Tibial nerve (tissue), 4 donors: ENCODE results near the gene RCC2. TPM values are rescaled to one million over a fixed set of nuclear protein-coding genes. Genes with fewer than 3 reads are reported as not detected.
"Not testable (repeated sequence)": the region's sequence is repeated elsewhere in the genome, so short reads cannot be mapped to it uniquely, and the experiment has no call there.

Experiments used
- DNase-seq, 2 donors: peaks; one replicate each; pipeline ENCODE4 v3.0.0-alpha.2; 2019; ENCODE audit warnings: low spot score in 2 of 2
- H3K27ac ChIP-seq, 4 donors: fragments of 200-600 bp; sonication (generic) in 3 of 4; one replicate each; pipeline ENCODE4 v1.5.1; 2017 to 2019; ENCODE audit warnings: mild to moderate bottlenecking in 1 of 4
- H3K27me3 ChIP-seq, 2 donors: fragments of 200-600 bp; sonication (generic) in 1 of 2; one replicate each; pipeline versions ENCODE4 v1.5.1 to v1.6.0; 2017 to 2019
- H3K36me3 ChIP-seq, 3 donors: fragments of 200-600 bp; sonication (generic); one replicate each; pipeline ENCODE4 v1.5.1; 2018 to 2019
- H3K4me1 ChIP-seq, 4 donors: fragments of 200-600 bp; sonication (generic) in 3 of 4; one replicate each; pipeline ENCODE4 v1.5.1; 2017 to 2019
- H3K4me3 ChIP-seq, 4 donors: fragments of 200-600 bp; sonication (generic) in 3 of 4; one replicate each; pipeline ENCODE4 v1.5.1; 2017 to 2019; ENCODE audit warnings: mild to moderate bottlenecking in 1 of 4, moderate library complexity in 1 of 4
- H3K9me3 ChIP-seq, 4 donors: fragments of 200-600 bp; sonication (generic) in 3 of 4; one replicate each; pipeline ENCODE4 v1.5.1; 2017 to 2019
- EP300 ChIP-seq, 2 donors: sonication (generic); formaldehyde crosslinking; IDR thresholded peaks; one replicate each; pipeline ENCODE4 v1.6.1; 2017; ENCODE audit warnings: antibody characterized with exemption in 2 of 2, mild to moderate bottlenecking in 1 of 2
- POLR2A ChIP-seq, 2 donors: fragments of 450-650 bp; IDR thresholded peaks; one replicate each; pipeline ENCODE4 v1.6.1; 2017; ENCODE audit warnings: antibody characterized with exemption in 2 of 2, mild to moderate bottlenecking in 2 of 2, moderate library complexity in 2 of 2
- WGBS, 2 donors: methylation state at CpG; one replicate each; pipeline ENCODE4 v1.1.5; 2018; 5-methylcytosine and 5-hydroxymethylcytosine counted together
- total RNA-seq, 4 donors: library from RNA; depleted of rRNA; stranded (reverse); fragments of >200 nt; gene quantifications; one replicate each; pipeline ENCODE4 v1.1.0, GENCODE V29; 2016
- TF ChIP-seq, protein P1 (sequence below), 5 experiments: fragments of 200-600 bp in 3 of 5; fragments of 450-650 bp in 2 of 5; sonication (generic) in 3 of 5; IDR thresholded peaks; one replicate each; pipeline ENCODE4 v1.5.1; 2016 to 2019; ENCODE audit warnings: antibody characterized with exemption in 5 of 5, mild to moderate bottlenecking in 3 of 5, moderate library complexity in 2 of 5

Gene RCC2
- total RNA-seq = 10 to 100 TPM; 27.1 to 44.1 (median 30.1) TPM

DNA sequence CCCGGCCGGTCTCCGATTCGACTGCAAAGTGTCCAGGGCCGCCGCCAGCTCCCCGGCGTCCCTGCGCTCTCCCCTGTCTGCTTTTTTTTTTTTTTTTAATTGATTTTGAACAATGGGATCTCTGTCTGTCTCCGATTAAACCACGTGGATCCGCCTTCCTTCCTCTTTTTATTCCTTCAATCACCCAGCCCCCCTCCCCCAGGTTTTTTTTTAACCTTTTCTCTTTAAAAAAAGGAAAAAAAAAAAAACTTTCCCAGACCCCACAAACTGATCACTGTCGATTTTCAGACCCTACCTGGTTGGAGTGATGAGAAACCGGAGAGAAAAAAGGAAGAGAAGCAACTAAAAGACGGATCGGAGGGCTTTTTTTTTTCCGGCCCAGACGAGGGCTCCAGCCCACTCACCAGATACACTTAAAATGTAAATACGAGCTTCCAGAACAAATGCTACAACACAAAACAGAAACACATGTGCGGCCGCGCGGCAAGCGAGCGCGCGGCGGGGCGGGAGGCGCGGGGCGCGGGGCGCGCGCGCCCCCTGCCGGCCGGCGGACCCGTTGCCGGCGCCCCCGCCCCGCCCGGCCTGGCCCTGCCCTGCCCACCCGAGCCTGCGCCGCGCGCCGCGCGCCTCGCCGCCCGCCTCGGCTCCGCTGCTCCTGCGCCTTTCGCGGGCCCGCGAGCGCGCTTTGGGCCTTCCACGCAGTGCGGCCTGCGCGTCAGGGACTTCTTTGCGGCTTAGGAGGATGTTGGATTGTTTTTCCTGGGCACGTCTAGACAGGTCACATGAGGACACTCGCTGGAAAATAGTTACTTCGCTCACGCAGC is at the start of gene RCC2:
TSS of gene RCC2 (minus strand) at position 428 of the 824 bp plus-strand sequence. CDS start 1,163 bp downstream, outside the sequence.
- TF ChIP-seq EP300 (IDR thresholded peaks at IDR 0.05) (peak in 1 of 2 donors; percentile 13), POLR2A (IDR thresholded peaks at IDR 0.05) (no peak)
- TF ChIP-seq, protein P1, sequence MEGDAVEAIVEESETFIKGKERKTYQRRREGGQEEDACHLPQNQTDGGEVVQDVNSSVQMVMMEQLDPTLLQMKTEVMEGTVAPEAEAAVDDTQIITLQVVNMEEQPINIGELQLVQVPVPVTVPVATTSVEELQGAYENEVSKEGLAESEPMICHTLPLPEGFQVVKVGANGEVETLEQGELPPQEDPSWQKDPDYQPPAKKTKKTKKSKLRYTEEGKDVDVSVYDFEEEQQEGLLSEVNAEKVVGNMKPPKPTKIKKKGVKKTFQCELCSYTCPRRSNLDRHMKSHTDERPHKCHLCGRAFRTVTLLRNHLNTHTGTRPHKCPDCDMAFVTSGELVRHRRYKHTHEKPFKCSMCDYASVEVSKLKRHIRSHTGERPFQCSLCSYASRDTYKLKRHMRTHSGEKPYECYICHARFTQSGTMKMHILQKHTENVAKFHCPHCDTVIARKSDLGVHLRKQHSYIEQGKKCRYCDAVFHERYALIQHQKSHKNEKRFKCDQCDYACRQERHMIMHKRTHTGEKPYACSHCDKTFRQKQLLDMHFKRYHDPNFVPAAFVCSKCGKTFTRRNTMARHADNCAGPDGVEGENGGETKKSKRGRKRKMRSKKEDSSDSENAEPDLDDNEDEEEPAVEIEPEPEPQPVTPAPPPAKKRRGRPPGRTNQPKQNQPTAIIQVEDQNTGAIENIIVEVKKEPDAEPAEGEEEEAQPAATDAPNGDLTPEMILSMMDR (IDR thresholded peaks at IDR 0.05) = peak in 4 of 5 experiments; percentile 5 to 40 (median 32)
- Histone ChIP-seq H3K27me3 (no peaks in the 10 kb centered on the region), H3K9me3 (no peaks in the 10 kb centered on the region), H3K27ac (peak within 1 kb of the TSS; percentile 49 to 83 (median 79)), H3K4me3 (peak within 1 kb of the TSS; percentile 55 to 69 (median 66)), H3K4me1 (peaks cover 0 to 37% (median 11%) of the 10 kb centered on the region in 4 donors), H3K36me3 (peaks cover 0 to 11% (median 0%) of the 10 kb centered on the region in 3 donors)
- peak in 1 of 2 donors; percentile 22 for DNase-seq
- 0 to 1% methylated on average over 54 to 74 of the region's 75 CpGs for WGBS, 2 donors

DNA sequence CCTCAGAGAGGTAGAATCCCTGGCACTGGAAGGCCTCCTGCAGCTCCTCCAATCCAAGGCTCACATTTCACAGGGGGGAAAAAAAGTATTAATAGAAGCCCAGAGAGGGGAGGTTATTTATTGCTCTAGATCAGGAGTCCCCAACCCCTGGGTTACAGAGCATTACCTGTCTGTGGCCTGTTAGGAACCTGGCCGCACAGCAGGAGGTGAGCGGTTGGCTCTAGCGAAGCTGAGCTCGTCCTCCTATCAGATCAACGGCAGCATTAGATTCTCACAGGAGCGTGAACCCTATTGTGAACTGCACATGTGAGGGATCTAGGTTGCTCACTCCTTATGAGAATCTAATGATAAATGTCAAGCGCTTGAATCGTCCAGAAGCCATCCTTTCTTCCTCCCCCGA is 46.8 kb upstream of the RCC2 start:
- Histone ChIP-seq H3K9me3 (no peaks in the 10 kb centered on the region), H3K27ac (no peak overlapping the region), H3K36me3 (no peaks in the 10 kb centered on the region), H3K4me1 (peaks cover 0 to 14% (median 0%) of the 10 kb centered on the region in 4 donors), H3K4me3 (no peak overlapping the region), H3K27me3 (no peaks in the 10 kb centered on the region)
- no peak for DNase-seq
- 81 to 86% methylated on average over 9 of the region's 9 CpGs for WGBS, 2 donors
- no peak for TF ChIP-seq EP300 (IDR thresholded peaks at IDR 0.05)
- TF ChIP-seq, protein P1 (IDR thresholded peaks at IDR 0.05) = no peak
- no peak for TF ChIP-seq POLR2A (IDR thresholded peaks at IDR 0.05)

DNA sequence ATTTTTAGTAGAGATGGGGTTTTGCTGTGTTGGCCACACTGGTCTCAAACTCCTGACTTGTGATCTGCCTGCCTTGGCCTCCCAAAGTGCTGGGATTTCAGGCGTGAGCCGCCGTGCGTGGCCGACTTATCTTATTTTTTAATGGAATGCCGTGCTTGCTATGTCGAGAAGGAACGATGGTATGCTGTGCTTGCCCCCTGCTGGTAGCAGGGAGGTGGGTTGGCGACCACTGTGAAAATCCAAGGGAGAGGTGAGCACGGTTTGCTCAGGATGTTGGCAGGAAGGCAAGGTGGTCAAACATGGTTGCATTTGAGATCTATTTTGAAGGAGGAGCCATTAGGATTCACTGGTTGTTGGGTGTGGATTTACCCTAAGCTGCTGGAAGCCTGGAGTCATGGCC is 45.8 kb upstream of the RCC2 start:
- H3K27me3 ChIP-seq = no peaks in the 10 kb centered on the region
- WGBS, 2 donors = 64 to 76% methylated on average over 10 of the region's 10 CpGs
- peaks cover 0 to 14% (median 0%) of the 10 kb centered on the region in 4 donors for H3K4me1 ChIP-seq
- H3K9me3 ChIP-seq = no peaks in the 10 kb centered on the region
- no peak overlapping the region for H3K4me3 ChIP-seq
- H3K27ac ChIP-seq = no peak overlapping the region
- no peaks in the 10 kb centered on the region for H3K36me3 ChIP-seq
- DNase-seq = no peak
- TF ChIP-seq EP300 (IDR thresholded peaks at IDR 0.05) (no peak), POLR2A (IDR thresholded peaks at IDR 0.05) (no peak)
- TF ChIP-seq, protein P1 (IDR thresholded peaks at IDR 0.05) = peak in 1 of 5 experiments; percentile 6

DNA sequence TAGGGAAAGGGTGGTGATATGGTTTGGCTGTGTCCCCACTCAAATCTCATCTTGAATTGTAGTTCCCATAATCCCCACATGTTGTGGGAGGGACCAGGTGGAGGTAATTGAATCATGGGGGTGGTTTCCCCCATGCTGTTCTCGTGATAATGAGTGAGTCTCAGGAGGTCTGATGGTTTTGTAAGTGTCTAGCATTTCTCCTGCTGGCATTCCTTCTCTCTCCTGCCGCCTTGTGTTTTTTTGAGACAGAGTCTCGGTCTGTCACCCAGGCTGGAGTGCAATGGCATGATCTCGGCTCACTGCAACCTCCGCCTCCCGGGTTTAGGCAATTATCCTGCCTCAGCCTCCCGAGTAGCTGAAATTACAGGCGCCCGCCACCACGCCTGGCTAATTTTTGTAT is 42.5 kb upstream of the RCC2 start:
- WGBS, 2 donors = 82 to 83% methylated on average over 10 of the region's 10 CpGs
- DNase-seq, H3K36me3 ChIP-seq: not testable (repeated sequence)

DNA sequence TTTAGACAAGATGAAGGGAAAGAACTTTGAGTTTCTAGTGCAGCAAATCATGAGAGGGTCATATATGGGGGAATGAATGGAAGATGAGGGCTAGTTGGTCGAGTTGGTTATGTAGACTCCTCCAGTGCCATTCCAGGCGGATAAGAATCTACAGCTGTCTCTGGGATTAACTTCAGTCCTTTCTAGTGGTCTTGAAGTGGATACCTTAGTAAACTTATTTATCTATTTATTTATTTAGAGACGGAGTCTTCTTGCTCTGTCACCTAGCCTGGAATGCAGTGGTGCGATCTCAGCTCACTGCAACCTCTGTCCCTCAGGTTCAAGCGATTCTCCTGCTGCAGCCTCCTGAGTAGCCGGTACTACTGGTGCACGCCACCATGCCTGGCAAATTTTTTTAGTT is 41.4 kb upstream of the RCC2 start:
- DNase-seq = no peak
- Histone ChIP-seq H3K36me3 (no peaks in the 10 kb centered on the region), H3K27me3 (no peaks in the 10 kb centered on the region), H3K4me3 (no peak overlapping the region), H3K4me1 (peaks cover 0 to 4% (median 0%) of the 10 kb centered on the region in 4 donors), H3K9me3 (no peaks in the 10 kb centered on the region), H3K27ac (no peak overlapping the region)
- no peak for TF ChIP-seq POLR2A (IDR thresholded peaks at IDR 0.05)
- TF ChIP-seq, protein P1 (IDR thresholded peaks at IDR 0.05) = no peak
- TF ChIP-seq EP300 (IDR thresholded peaks at IDR 0.05) = no peak
- WGBS, 2 donors = 80 to 83% methylated on average over 7 of the region's 7 CpGs

More for the DNA sequence above, 42.5 kb upstream of the RCC2 start:
- H3K27me3 ChIP-seq, H3K4me3 ChIP-seq, H3K4me1 ChIP-seq, H3K27ac ChIP-seq, H3K9me3 ChIP-seq: not testable (repeated sequence)
